Globus pallidus (tissue), 1 donor: ENCODE results near the gene GAB1.

Experiments used
- DNase-seq: peaks from one replicate; pipeline ENCODE4 v3.0.0-alpha.2; 2015; ENCODE audit warnings: low spot score

GAB1 gene

GRCh38 chr4:143358923-143359643, 22.4 kb downstream of the GAB1 start:
- DNase-seq: no peak

GRCh38 chr4:143359644-143360193, 23.0 kb downstream of the GAB1 start:
- DNase-seq: no peak

- no peak for DNase-seq
These were observed 24.4 kb downstream of the GAB1 start for GRCh38 chr4:143360838-143361625.

GRCh38 chr4:143362349-143363046, 25.8 kb downstream of the GAB1 start:
- DNase-seq: no peak

GRCh38 chr4:143363332-143363731, 26.7 kb downstream of the GAB1 start:
- no peak for DNase-seq

GRCh38 chr4:143364063-143364462, 27.4 kb downstream of the GAB1 start:
- DNase-seq: no peak

GRCh38 chr4:143367863-143368262, 31.2 kb downstream of the GAB1 start:
- DNase-seq: no peak

- DNase-seq: no peak
These were observed 32.9 kb downstream of the GAB1 start for GRCh38 chr4:143369552-143369951.

- DNase-seq: no peak
These were observed 35.6 kb downstream of the GAB1 start for GRCh38 chr4:143372093-143372915.

- no peak for DNase-seq
These were observed 37.6 kb downstream of the GAB1 start for GRCh38 chr4:143374255-143374654.

- DNase-seq: no peak
These were observed 38.1 kb downstream of the GAB1 start for GRCh38 chr4:143374771-143375170.

- peak; percentile 91 for DNase-seq
These were observed 38.8 kb downstream of the GAB1 start for GRCh38 chr4:143375326-143376073.

- DNase-seq: no peak
These were observed 41.0 kb downstream of the GAB1 start for GRCh38 chr4:143377611-143378099.

- no peak for DNase-seq
These were observed 44.0 kb downstream of the GAB1 start for GRCh38 chr4:143380629-143381028.

GRCh38 chr4:143381189-143382118, 44.8 kb downstream of the GAB1 start:
- peak; percentile 87 for DNase-seq

GRCh38 chr4:143382596-143382995, 45.9 kb downstream of the GAB1 start:
- peak; percentile 86 for DNase-seq

- DNase-seq: no peak
These were observed 46.4 kb downstream of the GAB1 start for GRCh38 chr4:143383005-143383574.

GRCh38 chr4:143384381-143384994, 47.8 kb downstream of the GAB1 start:
- no peak for DNase-seq

GRCh38 chr4:143386812-143387211, 50.1 kb downstream of the GAB1 start:
- DNase-seq: no peak
